Tibial nerve (tissue), 4 donors: ENCODE results near the gene PRIM1.

Experiments used
- CTCF ChIP-seq, 5 experiments: fragments of 200-600 bp in 3 of 5; fragments of 450-650 bp in 2 of 5; sonication (generic) in 3 of 5; IDR thresholded peaks; one replicate each; pipeline ENCODE4 v1.5.1; 2016 to 2019; ENCODE audit warnings: antibody characterized with exemption in 5 of 5, mild to moderate bottlenecking in 3 of 5, moderate library complexity in 2 of 5
- EP300 ChIP-seq, 2 donors: sonication (generic); formaldehyde crosslinking; IDR thresholded peaks; one replicate each; pipeline ENCODE4 v1.6.1; 2017; ENCODE audit warnings: antibody characterized with exemption in 2 of 2, mild to moderate bottlenecking in 1 of 2
- POLR2A ChIP-seq, 2 donors: fragments of 450-650 bp; IDR thresholded peaks; one replicate each; pipeline ENCODE4 v1.6.1; 2017; ENCODE audit warnings: antibody characterized with exemption in 2 of 2, mild to moderate bottlenecking in 2 of 2, moderate library complexity in 2 of 2

GRCh38 chr12:56724972-56725722 is 27.0 kb downstream of the PRIM1 start, which contains the start of gene NACA:
- TF ChIP-seq EP300 (IDR thresholded peaks at IDR 0.05): peak; percentile 81 to 100
- TF ChIP-seq CTCF (IDR thresholded peaks at IDR 0.05): peak in 2 of 5 experiments; percentile 33 to 49
- peak; percentile 97 to 98 for TF ChIP-seq POLR2A (IDR thresholded peaks at IDR 0.05)
